Measurements from ENCODE around the gene NUDT14.

- TF ChIP-seq POLR2A (IDR thresholded peaks at IDR 0.05) (no peak), CTCF (IDR thresholded peaks at IDR 0.05) (no peak)
Observed at GRCh38 chr14:105184461-105184860, 3.3 kb upstream of the NUDT14 start.

Data from Peyer's patch (tissue), 4 donors.